Measurements from ENCODE around the gene FMO1.

DNA sequence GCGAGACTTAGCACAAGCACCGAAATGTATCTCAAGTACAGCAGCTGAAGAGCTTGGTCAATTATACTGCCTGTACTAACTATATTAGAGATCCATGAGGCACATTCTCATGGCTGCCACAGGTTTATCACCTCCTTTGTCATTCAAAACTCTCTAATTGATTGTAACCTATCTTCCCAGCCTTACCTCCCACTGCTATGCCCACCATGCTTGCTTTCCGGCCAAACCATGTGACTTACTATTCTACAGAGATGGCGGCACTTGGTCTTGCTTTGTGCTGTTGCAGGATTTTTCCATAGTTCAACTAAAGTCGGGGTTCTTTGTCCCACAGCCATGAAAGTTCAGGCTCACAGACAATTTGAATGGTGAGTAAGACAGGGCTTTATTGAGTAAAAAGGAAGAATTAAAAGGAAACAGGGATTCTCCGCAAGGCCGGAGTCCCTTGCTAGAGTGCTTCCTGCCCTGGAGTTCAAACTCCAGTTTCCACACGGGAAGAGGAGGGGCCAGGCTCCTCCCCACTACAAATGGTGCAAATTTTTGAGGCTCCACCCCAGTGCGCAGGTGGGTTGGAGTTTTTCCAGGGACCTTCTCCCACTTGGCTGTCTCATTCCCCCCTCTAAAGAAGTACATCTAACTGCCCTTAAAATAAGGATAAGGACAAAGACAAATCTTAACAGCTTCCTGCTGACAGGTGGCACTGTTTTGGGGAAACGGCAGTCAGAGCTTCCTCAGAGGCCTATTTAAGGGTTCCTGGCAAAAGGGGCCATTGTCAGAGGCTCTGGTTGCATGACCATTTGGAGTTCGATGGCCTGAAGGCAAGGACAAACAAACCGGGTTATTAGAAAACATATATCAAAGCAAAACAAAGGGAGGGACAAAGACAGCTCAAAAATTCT is 34.5 kb upstream of the FMO1 start:
- no peak for TF ChIP-seq POLR2A (IDR thresholded peaks at IDR 0.05)
- TF ChIP-seq EP300 (IDR thresholded peaks at IDR 0.05), result no peak
- TF ChIP-seq, protein P1, sequence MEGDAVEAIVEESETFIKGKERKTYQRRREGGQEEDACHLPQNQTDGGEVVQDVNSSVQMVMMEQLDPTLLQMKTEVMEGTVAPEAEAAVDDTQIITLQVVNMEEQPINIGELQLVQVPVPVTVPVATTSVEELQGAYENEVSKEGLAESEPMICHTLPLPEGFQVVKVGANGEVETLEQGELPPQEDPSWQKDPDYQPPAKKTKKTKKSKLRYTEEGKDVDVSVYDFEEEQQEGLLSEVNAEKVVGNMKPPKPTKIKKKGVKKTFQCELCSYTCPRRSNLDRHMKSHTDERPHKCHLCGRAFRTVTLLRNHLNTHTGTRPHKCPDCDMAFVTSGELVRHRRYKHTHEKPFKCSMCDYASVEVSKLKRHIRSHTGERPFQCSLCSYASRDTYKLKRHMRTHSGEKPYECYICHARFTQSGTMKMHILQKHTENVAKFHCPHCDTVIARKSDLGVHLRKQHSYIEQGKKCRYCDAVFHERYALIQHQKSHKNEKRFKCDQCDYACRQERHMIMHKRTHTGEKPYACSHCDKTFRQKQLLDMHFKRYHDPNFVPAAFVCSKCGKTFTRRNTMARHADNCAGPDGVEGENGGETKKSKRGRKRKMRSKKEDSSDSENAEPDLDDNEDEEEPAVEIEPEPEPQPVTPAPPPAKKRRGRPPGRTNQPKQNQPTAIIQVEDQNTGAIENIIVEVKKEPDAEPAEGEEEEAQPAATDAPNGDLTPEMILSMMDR (IDR thresholded peaks at IDR 0.05), result no peak

All from ovary (tissue), 3 donors.